ENCODE results near the gene KLF6.
"Not testable (repeated sequence)": the region's sequence is repeated elsewhere in the genome, so short reads cannot be mapped to it uniquely, and the experiment has no call there.

KLF6 gene

DNA sequence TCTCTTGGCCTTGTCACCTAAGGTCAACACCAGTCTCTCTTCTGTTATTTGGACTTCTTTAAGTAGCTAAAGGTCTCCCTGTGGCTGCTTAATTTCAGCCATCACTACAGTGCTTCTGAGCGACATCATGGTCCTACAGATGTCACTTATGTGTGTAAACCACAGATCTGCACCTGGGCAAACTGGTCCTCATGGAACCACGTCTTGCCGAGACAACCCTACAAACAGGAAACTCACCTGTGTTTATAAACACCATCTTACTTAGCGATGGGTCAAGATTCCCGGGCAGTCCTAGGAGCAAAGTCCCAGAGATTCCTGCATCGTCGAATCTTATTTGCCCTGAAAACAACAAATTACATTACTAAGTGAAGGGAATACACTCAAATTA, 27.8 kb downstream of the KLF6 start:
- no peak for DNase-seq (ENCODE audit: low spot score)

DNA sequence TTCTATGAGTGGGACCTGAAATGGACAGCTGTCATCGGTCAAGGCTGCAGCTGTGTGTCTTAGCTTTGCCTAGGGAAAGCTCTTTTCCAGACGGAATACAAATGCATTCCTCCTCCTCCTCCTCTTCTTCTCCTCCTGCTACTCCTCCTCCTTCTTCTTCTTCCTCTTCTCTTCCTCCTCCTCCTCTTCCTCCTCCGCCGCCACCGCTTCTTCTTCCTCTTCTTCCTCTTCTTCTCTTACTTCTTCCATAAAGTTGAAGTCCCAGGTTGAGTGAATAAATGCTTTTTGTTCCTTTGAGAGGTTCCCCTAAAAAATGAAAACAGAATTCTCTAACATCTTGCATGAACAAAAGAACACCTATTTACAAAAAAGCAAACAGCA, 28.7 kb downstream of the KLF6 start:
- DNase-seq (ENCODE audit: low spot score) = no peak

DNA sequence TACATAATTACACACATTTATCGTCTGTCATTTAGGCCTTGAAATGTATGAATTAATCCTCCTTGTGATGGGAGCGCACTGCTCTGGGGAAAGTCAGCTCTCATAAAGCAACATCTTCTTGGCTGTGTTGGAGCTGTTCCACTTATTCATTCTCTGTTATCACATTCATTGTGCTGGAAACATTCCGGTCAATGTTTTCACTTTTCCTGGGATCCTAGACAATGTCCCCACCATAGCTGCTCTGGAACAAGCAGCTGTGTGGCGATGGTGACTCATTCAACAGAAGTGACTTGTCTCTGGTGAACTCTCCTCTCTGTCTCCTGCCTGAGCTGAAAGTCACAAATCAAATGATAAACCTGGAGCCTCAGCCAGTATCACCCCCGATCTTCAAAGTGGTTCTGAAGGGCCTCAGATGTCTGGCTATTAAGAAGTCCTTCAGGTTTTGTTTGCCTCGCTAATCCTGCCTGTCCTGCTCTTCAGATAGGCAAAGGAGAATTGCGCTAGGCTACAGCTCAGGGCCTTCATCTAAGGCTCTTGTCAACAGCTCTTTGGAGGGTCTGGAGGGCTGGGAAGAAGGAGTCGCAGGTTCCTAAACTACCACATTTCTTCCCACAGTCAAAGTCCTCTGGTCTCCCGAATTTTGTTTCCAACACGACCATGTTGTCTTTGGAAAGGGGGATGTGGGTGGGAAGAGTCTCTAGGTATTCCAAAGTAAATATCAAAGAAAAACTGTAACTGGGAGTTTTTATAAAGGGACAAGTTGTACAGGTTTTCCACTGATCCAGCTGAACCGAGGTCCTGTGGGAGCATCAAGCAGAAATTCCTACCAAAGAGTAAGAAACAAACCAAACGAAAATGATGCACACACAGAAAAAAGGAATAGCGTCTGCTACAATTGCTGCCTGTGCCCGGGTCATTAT, 29.3 kb downstream of the KLF6 start:
- no peak for DNase-seq (ENCODE audit: low spot score)

DNA sequence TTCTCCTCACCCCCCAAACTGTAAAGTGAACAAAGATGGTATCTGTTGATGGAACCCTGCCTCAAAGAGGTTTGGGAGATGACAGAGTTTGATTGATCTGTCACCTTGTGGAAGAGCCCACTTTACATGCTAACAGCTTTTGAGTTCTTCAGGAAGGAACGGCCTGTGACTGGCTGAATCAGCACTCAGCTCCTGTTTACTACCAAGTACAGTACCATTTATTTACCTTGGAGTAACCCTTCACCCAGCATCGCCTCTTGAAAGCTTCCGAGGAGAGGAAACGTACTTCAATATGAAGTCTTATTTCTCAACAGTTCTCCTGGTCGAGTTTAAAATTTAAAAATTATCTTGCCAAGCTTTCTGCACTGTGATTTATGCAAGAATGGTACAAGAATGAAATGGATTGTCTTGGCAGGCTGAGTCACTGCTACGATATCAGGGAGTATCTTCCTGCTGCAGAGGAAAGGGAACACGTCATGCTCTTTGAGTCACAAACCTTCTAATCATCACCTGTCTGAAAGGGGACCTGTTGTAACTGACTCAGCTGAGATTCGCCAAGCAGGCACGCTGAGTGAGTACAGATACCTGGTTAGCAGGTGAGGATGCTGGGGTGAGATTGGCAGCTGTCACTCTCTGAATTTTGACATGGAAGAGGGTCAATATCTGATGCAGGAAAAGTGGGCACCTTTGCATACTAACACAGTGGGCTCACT, 30.1 kb downstream of the KLF6 start:
- DNase-seq (ENCODE audit: low spot score) = no peak

DNA sequence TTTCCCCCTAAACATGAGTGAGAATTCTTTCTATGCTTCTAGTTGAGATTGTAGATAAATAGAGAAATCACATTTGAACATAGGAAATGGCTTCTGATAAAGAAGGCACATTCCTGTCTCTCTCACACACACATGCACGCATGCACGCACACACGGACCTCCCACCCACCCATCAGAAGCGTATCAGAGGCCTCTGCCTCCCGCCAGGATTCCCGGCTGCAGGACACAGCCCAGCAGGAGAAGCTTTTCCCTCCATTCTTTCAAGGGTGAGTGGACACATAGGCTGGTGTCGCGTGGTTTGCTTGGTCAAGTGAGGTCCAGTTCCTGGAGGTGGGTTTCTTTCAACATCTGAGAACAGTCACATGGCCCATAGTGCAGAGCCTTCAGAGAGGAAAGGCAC, 34.2 kb downstream of the KLF6 start:
- no peak for DNase-seq (ENCODE audit: low spot score)

DNA sequence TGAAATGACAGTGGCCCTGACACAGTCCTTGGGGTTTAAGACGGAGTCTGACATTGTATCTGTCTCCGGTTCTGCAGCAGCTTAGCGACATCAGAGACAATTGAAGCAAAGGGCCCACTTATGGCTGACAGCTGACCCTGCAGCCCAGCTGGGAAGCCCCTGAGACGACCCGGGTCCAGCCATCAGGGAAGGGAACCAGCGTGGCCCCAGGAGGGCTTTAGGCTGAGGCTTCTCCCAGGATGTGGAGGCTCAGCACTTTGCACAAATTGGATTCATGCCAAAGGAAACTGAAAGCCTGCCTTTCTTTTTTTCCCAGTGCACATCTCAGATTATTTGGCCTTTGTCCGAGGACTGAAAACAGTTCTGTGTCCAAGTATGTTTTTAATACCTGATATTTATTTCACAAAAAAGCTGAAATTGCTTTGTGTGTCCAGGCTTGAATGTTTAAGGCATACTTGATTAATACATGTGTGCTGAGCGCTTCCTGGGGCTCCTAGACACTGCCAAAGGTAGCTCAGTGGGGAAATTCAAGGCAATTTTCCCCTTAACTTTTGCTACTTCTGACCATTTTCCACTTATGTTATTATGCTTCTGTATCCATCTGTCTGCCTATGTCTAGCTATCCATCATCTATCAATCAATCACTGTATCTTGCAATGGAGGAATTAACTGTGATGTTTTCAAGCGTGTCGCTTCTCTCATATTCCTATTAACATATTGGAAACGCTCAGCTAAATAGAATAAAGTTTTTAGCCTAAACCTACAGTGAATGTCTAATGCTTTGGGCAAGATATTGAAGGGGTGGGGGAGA, 34.8 kb downstream of the KLF6 start:
- DNase-seq (ENCODE audit: low spot score) = no peak

DNA sequence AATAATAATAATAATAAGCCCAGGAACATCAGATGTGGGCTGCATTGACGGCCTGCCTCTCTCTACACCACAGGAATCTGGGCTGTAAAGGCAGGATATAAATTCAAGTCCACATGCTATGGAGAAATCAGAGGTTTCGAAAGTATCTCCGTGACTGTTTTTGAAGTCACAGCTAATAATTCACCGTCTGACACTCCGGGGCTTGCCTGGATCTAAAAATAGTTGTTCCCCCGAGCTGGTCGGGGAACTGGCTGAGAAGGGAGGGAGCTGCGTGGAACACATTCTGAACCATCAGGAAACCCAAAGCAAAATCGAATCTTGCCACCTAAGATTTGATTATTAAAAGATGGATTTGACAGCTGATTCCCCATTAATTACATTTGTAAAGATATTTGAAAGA, 35.4 kb downstream of the KLF6 start:
- no peak for DNase-seq (ENCODE audit: low spot score)

DNA sequence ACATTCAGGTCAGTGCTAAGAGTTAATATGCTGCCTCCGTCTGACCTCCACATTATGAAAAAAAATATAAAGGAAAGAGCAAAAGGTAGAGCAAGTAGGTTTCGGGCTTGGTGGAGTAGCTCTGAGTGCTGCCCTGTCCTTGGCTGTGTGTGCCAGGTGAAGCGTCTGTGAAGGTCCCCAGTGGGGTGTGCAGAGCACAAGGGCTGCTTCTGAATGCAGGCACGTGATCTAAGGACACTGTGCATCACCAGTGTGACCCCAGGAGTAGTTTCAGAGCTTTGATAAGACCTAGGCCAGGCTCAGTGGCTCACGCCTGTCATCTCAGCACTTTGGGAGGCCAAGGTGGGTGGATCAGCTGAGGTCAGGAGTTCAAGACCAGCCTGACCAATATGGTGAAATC, 36.0 kb downstream of the KLF6 start:
- no peak for DNase-seq (ENCODE audit: low spot score)

DNA sequence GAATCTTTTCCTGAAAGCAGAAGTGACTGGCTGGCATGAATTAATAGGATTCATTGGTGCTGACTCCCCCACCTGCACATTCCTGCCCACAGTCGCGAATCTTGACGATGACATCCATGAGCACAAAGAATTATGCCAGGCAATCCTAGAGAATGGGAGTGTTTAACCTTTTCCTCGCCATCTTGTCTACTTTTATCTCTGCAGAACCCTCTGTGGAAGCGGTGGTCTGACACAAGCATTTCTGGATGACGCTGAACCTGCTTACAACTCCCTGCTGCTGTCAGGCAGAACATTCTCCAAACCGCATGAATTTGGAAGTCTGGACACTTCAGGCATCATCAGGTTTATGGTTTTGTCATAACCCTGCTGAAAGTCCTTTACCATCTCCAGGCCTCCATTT, 36.5 kb downstream of the KLF6 start:
- no peak for DNase-seq (ENCODE audit: low spot score)

DNA sequence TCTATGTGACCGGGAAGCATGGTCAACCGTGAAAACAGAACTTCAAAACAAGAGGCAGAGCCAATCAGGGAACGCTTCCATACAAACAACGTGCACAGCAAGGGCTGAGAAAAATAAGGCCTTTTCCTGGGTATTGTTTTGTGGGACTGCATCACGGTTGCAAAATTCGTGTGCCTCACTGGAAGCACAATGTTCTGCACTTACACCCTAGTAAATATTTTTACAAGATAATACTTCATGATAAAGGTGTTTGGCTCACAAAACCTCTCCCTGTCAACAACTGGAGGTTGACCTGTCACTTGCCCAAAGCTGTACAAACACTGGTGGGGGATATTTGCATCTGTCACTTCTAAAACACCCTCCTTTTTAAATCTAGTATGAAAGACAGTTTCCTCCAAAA, 37.0 kb downstream of the KLF6 start:
- DNase-seq (ENCODE audit: low spot score) = no peak

DNA sequence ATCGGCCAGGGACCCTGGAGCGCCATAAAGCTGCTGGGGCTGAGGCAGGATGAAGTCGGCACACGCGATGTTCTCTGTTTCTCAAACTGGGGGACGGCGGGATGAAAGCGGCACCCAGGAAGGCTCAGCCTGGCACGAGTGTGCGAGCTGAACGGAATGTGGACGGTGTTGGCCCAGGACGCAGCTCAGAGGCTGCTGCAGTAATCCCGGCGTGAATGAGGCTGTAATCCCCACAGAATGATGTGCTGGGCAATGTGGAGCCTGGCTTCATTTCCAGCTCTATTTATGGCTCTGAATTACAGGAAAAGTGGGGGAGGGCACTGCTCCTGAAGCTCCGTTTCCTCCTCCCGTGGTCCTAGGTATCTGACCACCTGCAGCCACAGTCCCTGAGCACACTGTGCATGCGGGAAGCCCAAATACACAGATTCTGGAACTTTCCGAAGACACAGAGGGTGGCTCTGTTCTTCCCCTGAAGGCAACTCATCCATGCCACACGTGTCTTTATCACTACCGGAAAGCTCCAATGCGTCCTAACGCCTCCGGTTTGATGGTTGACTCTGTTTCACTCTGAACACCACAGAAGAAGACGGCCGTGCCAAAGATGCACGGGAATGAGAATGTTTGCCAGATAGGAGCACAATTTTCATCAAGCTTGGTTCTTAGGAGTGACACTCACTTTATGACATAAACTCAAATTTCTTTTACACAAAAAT, 37.6 kb downstream of the KLF6 start:
- no peak for DNase-seq (ENCODE audit: low spot score)

DNA sequence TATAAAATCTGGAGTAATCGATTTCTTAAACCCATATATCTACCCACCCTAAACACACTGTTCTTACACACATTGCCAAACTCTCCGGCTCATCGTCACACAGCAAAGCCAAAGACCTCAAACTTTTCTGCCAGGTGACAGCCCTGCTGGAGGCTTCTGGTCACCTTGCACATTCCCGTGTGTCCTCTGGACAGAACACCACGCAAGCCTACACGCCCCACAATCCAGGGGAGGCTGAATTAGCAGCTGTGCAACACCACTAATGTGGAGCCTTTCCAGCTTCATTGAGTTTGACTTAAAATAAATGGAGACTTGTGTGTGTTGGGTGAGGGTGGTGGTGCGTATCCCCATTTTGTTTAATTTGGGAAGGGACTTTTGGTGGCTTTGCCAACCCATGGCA, 38.4 kb downstream of the KLF6 start:
- no peak for DNase-seq (ENCODE audit: low spot score)

DNA sequence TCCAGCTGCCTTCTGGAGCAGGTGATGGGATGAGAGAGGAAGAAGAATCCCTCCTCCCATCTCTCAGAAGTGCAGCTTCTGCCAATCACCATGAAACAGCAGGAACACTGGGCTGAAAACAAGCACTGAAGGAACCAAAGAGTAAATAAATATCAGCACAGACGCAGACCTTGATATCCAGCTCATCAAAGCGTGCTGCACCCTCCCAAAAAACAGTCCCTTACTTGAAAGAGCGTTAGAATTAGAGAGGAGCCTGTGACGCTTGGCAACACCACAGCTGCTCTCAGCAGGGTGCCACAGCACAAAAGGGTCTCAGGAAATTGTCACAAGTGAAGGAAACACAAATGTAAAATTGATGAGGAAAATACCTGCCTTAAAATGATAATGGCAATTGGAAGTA, 39.5 kb downstream of the KLF6 start:
- DNase-seq (ENCODE audit: low spot score) = no peak

DNA sequence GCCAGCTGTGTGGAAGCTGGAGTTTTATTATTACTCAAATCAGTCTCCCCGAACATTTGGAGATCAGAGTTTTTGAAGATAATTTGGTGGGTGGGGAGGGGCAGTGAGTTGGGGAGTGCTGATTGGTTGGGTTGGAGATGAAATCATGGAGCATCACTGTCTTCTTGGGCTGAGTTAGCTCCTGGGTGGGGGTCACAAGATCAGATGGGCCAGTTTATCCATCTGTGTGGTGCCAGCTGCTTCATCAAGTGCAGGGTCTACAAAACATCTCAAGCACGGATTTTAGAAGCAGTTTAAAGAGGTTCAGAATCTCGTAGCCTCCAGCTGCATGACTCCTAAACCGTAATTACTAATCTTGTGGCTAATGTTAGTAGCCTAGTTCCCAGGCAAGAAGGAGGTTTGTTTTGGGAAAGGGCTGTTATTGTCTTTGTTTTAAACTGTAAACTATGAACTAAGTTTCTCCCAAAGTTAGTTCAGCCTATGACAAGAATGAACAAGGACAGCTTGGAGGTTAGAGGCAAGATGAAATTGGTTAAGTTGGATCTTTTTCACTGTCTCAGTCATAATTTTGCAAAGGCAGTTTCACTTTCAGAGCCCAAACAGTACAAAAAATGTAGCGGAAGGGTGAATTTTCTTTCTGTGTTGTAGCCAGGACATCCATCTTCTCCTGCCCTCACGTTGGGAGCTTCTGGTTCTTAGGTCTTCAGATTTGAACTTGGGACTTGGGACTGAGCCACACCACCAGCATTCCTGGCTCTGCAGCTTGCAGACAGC, 43.1 kb downstream of the KLF6 start:
- no peak for DNase-seq (ENCODE audit: low spot score)

DNA sequence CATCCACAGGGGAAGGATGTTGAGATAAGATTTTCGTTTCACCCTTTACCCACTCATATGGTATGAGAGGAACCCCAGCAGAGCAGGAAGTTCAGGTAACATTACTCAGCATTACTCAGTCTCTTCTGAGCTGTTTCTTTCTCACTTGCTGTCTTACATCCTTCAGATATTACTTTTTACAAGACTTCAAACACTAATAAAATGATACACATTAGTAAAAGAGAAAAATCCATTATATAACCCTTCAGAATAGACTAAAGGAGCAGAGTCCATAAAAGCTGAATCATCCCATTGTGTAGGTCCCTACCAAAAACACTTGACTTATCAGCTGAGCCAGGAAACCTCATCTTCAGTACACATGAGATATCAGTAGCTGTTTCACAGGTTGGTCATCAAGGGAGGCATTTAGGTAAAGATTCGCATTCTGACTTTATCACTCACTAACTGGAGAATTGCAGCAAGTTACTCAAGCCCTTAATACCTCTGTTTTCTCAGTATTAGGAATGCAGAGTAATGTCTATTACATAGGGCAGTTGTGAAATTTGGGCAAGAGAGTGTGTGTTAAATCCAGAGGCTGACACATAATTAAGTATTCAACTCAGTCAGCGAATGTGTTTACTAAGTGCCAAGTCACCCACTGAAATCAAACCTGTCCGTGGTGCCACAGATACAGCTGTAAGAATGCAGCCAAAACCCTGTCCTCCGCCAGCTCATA, 44.7 kb downstream of the KLF6 start:
- no peak for DNase-seq (ENCODE audit: low spot score)

DNA sequence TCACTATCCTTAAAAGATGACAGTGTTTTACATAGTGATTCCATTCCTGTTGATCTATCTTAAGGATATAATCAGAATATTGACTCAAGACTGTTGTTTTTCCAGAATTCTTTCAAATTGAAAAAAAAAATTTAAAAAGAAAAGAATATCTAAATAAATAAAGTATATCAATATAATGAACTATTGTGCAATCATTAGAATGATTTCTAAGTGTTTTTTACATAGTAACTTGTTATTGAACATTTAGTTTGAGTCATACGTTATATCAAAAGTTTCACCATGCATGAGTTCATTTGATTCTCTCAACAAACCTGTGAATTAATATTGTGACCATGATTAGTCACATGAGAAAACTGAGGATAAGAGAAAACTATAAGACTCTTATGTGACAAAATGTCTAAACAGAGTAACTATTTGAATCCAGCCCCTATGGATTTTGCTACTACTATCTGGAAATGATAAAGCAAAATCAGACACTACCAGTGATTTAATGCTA, 46.1 kb downstream of the KLF6 start:
- DNase-seq (ENCODE audit: low spot score) = no peak

DNA sequence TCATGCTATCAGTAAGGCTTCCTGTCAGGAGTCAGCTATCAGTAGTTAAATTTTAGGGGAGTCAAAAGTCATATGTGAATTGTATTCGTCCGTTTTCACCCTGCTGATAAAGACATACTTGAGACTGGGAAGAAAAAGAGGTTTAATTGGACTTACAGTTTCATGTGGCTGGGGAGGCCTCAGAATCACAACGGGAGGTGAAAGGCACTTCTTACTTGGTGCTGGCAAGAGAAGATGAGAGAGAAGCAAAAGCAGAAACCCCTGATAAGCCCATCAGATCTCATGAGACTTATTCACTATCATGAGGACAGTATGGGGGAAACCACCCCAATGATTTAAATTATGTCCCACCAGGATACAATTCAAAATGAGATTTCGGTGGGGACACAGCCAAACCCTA, 47.1 kb downstream of the KLF6 start:
- no peak for DNase-seq (ENCODE audit: low spot score)

DNA sequence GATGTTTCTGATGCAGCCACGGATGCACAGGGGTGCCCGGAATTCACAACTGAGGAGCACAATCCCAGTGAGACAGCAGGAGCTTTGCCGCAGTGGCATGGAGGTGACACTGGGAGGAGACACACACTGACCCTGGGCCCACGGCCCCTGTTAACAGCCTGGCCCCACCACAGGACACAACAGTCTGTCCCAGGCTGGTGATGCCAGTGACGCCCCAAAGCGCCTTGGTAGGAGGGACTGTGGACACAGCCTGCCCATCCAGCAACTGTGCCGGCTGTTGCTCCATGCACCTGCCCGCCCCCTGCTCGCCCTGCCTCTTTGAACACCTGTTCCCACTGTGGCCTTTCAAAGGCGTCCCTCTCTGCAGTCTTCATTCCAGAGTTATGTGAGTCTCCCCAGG, 49.8 kb downstream of the KLF6 start:
- DNase-seq (ENCODE audit: low spot score) = peak; percentile 33

DNA sequence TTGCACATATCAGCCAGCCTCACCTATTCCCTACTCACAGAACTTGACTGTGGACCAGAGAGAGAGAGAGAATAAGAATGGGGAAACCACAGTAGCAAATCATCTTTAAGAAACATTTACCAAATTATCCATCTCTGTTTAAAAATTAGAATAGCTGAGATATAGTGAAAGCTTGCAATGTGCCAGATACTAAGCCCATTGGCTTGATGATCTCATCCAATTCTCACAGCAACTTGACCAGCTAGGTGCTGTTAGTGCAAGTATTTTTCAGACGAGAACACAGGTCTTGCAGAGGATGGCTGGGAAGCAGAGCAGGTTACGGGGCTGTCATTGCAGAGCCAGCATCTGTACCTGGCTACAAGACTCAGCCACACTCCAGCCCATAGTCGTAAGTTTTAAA, 50.9 kb downstream of the KLF6 start:
- no peak for DNase-seq (ENCODE audit: low spot score)

DNA sequence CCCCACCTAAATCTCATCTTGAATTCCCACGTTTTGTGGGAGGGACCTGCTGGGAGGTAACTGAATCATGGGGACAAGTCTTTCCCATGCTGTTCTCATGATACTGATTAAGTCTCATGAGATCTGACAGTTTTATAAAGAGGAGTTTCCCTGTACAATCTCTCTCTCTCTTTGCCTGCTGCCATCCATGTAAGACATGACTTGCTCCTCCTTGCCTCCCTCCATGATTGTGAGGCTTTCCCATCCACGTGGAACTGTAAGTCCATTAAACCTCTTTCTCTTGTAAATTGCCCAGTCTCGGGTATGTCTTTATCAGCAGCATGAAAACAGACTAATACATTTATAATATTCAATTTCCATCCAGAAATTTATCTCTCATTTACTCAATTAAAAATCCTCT, 52.8 kb downstream of the KLF6 start:
- DNase-seq (ENCODE audit: low spot score) = not testable (repeated sequence)
